ENCODE results near the gene METTL26.

Gene METTL26

DNA sequence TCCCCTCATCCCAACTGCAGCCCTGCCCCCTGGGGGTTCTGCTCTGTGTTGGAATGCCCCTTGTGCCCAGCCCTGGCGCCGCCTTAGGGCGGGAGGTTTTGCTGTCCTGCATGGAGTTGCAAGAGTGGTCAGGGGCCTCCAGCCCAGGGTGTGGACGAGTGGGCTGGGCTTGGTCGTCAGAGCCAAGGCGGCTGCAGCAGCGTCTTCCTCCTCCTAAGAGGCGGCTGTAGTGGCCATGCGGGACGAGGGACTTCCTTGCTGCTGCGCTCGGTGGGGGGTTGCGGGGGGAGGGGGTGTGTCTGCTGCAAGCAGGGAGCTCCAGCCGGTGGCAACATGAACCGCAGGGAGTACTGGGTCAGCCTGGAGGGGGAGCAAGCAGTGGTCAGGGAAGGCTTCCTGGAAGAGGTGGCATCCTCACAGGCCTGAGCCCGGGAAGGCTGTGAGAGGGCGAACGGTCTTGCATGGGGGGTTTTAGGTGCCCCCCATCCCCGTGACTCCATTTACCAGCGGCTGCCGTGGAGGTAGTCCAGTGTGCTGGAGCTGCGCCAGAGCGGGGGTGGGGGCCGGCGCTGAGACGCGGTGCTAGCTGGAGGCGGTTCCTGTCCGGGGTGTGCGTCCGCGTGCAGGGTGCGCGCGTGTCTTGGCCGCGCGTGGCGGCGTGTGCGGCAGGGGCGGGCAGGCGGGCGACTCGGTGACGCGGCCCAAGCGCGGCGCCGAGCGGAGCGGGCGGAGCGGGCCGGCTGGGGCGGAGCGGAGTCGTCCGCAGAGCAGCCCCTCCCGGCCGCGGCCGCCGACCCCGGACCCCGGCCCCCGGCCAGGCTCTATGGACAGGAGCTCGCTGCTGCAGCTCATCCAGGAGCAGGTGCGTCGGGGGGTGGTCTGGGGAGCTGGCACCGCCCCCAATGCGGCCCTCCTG is 39.1 kb upstream of the METTL26 start, which contains the start of gene RHBDL1:
Gene RHBDL1, plus strand, starts transcription at position 704 of the 916 bp plus-strand sequence. Its CDS starts 120 bp downstream, at position 824.
- no peaks in the 10 kb centered on the region for H3K9me3 ChIP-seq
- TF ChIP-seq Cebpa-rat (IDR thresholded peaks at IDR 0.05), result no peak
- peaks cover 44% of the 10 kb centered on the region for H3K36me3 ChIP-seq
- H3K9ac ChIP-seq, result no peak within 1 kb of the TSS
- no peak within 1 kb of the TSS for H3K4me3 ChIP-seq
- no peak within 1 kb of the TSS for H3K27ac ChIP-seq
- peaks cover 16% of the 10 kb centered on the region for H3K27me3 ChIP-seq
- H3K4me1 ChIP-seq, result peaks cover 20% of the 10 kb centered on the region
- H3K4me2 ChIP-seq, result peak within 1 kb of the TSS; percentile 37; the same call in 1 of the 2 replicates
- H4K20me1 ChIP-seq, result peaks cover 59% of the 10 kb centered on the region

DNA sequence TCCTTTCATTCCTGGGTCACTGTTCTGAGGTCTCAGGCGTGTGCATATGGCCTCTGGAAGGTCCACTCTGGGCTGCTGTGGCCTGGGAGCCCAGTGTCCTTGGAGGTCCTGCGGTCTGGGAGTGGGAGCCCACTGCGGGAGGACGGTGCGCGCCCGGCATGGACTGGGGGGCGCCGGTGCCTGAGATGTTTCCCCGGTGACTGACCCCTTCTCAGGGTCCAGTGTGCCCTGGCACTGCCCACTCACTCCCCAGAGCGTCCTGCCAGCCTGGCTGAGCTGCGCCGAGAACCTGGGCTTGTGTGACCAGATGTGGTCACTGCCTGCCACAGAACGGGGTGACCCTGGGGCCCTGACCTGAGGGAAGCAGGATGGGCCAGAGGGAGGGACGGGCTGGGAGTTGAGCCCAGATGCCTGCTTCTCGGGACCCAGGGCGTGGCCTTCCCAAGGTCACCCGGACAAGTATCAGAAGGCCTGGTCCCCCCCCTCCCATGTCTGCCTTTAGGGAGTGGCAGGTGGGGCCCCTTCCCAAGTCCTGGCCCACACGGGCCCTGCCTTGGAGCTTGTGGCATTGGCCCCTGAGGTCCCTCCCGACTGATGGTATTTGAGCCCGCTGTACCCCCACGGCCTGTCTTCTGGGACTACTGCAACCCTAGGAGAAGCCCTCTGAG is 38.2 kb upstream of the METTL26 start:
- H4K20me1 ChIP-seq, result peaks cover 68% of the 10 kb centered on the region
- 0 out of 2 replicates have a peak overlapping the region, but pooled peaks have one; percentile 37 for H3K4me2 ChIP-seq
- peaks cover 53% of the 10 kb centered on the region for H3K36me3 ChIP-seq
- no peak for TF ChIP-seq Cebpa-rat (IDR thresholded peaks at IDR 0.05)
- no peak overlapping the region for H3K27ac ChIP-seq
- no peaks in the 10 kb centered on the region for H3K9me3 ChIP-seq
- no peak overlapping the region for H3K9ac ChIP-seq
- H3K4me1 ChIP-seq, result peaks cover 23% of the 10 kb centered on the region
- H3K4me3 ChIP-seq, result no peak overlapping the region
- H3K27me3 ChIP-seq, result peaks cover 16% of the 10 kb centered on the region

GRCh38 chr16:673399-673991 is 37.4 kb upstream of the METTL26 start:
- Histone ChIP-seq H3K27me3 (peaks cover 16% of the 10 kb centered on the region), H3K27ac (no peak overlapping the region), H3K4me2 (no peak overlapping the region), H4K20me1 (peaks cover 76% of the 10 kb centered on the region), H3K4me3 (no peak overlapping the region), H3K4me1 (peaks cover 22% of the 10 kb centered on the region), H3K36me3 (peaks cover 55% of the 10 kb centered on the region), H3K9ac (no peak overlapping the region), H3K9me3 (no peaks in the 10 kb centered on the region)
- no peak for TF ChIP-seq Cebpa-rat (IDR thresholded peaks at IDR 0.05)

DNA sequence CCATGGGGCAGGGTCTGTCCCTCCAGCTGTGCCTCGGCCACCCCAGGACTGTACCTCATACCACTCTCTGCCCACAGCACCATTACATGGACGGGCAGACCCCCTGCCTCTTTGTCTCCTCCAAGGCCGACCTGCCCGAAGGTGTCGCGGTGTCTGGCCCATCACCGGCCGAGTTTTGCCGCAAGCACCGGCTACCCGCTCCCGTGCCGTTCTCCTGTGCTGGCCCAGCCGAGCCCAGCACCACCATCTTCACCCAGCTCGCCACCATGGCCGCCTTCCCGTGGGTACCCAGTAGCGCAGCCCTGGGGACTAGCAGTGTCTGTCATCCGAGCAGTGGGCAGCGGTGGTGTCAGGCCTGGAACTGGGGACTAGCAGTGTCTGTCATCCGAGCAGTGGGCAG is 36.7 kb upstream of the METTL26 start:
- Histone ChIP-seq H3K36me3 (peaks cover 55% of the 10 kb centered on the region), H3K9ac (no peak overlapping the region), H3K27me3 (peaks cover 16% of the 10 kb centered on the region), H3K4me2 (no peak overlapping the region), H3K9me3 (no peaks in the 10 kb centered on the region), H4K20me1 (peaks cover 79% of the 10 kb centered on the region), H3K27ac (no peak overlapping the region), H3K4me1 (peaks cover 22% of the 10 kb centered on the region), H3K4me3 (no peak overlapping the region)
- no peak for TF ChIP-seq Cebpa-rat (IDR thresholded peaks at IDR 0.05)

DNA sequence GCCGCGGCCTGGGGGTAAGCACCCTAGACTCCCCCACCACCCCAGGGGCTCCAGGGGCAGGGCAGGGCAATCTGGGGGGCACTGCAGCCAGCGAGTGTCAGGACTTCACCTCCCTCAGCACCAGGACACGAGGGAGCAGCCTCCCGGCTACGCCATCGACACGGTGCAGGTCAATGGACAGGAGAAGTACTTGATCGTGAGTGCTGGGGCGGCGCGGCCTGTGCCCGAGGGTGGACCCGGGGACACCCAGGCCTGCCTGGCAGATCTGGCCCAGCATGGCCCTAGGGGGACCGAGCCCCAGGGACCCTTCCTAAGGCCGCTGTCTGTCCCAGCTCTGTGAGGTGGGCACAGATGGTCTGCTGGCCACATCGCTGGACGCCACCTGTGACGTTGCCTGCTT is 36.3 kb upstream of the METTL26 start:
- H3K4me3 ChIP-seq, result no peak overlapping the region
- H3K4me1 ChIP-seq, result peaks cover 26% of the 10 kb centered on the region
- no peak for TF ChIP-seq Cebpa-rat (IDR thresholded peaks at IDR 0.05)
- peaks cover 55% of the 10 kb centered on the region for H3K36me3 ChIP-seq
- H3K9me3 ChIP-seq, result no peaks in the 10 kb centered on the region
- H3K9ac ChIP-seq, result no peak overlapping the region
- H3K27ac ChIP-seq, result no peak overlapping the region
- H4K20me1 ChIP-seq, result peaks cover 79% of the 10 kb centered on the region
- no peak overlapping the region for H3K4me2 ChIP-seq
- H3K27me3 ChIP-seq, result peaks cover 16% of the 10 kb centered on the region

DNA sequence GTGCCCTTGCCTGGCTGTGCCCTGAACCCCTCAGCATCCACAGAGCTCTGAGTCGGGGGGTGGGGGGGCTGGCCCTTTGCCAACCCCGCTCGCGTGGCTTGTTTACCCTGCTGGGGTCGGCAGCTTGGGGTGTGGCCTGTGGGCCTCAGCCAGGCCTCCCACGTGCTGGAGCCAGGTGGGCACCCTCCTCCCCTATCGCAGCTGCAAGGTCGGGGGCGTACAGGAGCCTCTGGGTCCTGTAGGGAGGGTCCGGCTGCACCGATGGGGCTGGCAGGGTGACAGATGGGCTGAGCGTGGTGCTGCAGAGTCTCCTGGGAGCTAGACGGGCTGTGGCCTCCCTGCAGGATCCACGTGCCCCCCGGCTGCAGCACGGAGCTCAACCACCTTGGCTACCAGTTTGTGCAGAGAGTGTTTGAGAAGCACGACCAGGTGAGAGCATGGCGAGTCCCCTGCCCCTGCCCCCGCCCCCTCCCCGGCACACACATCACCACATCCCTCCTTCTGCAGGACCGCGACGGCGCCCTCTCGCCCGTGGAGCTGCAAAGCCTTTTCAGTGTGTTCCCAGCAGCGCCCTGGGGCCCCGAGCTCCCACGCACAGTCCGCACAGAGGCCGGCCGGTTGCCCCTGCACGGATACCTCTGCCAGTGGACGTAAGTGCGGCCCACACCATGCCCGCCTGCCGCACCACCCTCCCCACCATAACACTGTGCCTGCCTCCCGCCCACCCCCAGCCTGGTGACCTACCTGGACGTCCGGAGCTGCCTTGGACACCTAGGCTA is 35.4 kb upstream of the METTL26 start:
- Histone ChIP-seq H3K9ac (no peak overlapping the region), H3K27ac (no peak overlapping the region), H4K20me1 (peaks cover 77% of the 10 kb centered on the region), H3K4me3 (no peak overlapping the region), H3K4me1 (peaks cover 35% of the 10 kb centered on the region), H3K27me3 (peaks cover 16% of the 10 kb centered on the region), H3K9me3 (no peaks in the 10 kb centered on the region), H3K4me2 (no peak overlapping the region), H3K36me3 (peaks cover 57% of the 10 kb centered on the region)
- TF ChIP-seq Cebpa-rat (IDR thresholded peaks at IDR 0.05), result no peak

- no peak overlapping the region for H3K27ac ChIP-seq
- H3K4me3 ChIP-seq, result no peak overlapping the region
- peaks cover 39% of the 10 kb centered on the region for H3K4me1 ChIP-seq
- no peak overlapping the region for H3K4me2 ChIP-seq
- H3K27me3 ChIP-seq, result peaks cover 15% of the 10 kb centered on the region
- peaks cover 72% of the 10 kb centered on the region for H4K20me1 ChIP-seq
- H3K36me3 ChIP-seq, result peaks cover 60% of the 10 kb centered on the region
- TF ChIP-seq Cebpa-rat (IDR thresholded peaks at IDR 0.05), result no peak
- 0 out of 2 replicates have a peak overlapping the region, but pooled peaks have one; percentile 99 for H3K9ac ChIP-seq
- H3K9me3 ChIP-seq, result no peaks in the 10 kb centered on the region
Measured at GRCh38 chr16:670485-671352, 34.6 kb upstream of the METTL26 start.

DNA sequence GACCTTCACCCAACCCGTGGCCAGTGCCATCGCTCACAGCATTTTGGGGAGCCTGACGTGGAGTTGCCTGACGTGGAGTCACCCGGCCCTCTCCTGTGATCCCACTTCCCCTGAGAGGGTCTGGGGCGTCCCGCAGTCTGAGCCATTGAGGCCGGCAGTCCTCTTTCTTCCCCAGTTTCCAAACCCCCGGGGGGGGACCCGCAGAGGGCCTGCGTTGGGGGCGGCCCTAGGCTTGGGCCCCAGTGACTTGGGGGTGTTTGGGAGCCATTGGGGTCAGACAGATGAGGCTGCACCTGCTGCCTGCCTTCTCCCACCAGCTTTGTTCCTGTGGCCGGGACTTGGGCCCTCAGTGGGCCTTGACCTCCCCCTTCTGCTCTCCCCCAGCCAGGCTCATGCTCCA is 33.6 kb upstream of the METTL26 start:
- Histone ChIP-seq H3K4me2 (peak overlapping the region; percentile 96), H3K9ac (peak overlapping the region; percentile 99), H3K27me3 (peaks cover 5% of the 10 kb centered on the region), H3K36me3 (peaks cover 60% of the 10 kb centered on the region), H3K9me3 (no peaks in the 10 kb centered on the region), H3K27ac (no peak overlapping the region), H4K20me1 (peaks cover 61% of the 10 kb centered on the region), H3K4me3 (no peak overlapping the region), H3K4me1 (peaks cover 39% of the 10 kb centered on the region)
- no peak for TF ChIP-seq Cebpa-rat (IDR thresholded peaks at IDR 0.05)
